GM21737 (cell line): ENCODE measurements around the gene CFAP99.
"Not testable (repeated sequence)": the region's sequence is repeated elsewhere in the genome, so short reads cannot be mapped to it uniquely, and the experiment has no call there.

ENCODE experiments used
- ATAC-seq: cut with Tn5 transposase; IDR thresholded peaks from one replicate; pipeline ENCODE4 v1.9.1; 2021; ENCODE audit warnings: mild to moderate bottlenecking, moderate library complexity; ENCODE audit not compliant: unreplicated experiment

The CFAP99 gene

DNA sequence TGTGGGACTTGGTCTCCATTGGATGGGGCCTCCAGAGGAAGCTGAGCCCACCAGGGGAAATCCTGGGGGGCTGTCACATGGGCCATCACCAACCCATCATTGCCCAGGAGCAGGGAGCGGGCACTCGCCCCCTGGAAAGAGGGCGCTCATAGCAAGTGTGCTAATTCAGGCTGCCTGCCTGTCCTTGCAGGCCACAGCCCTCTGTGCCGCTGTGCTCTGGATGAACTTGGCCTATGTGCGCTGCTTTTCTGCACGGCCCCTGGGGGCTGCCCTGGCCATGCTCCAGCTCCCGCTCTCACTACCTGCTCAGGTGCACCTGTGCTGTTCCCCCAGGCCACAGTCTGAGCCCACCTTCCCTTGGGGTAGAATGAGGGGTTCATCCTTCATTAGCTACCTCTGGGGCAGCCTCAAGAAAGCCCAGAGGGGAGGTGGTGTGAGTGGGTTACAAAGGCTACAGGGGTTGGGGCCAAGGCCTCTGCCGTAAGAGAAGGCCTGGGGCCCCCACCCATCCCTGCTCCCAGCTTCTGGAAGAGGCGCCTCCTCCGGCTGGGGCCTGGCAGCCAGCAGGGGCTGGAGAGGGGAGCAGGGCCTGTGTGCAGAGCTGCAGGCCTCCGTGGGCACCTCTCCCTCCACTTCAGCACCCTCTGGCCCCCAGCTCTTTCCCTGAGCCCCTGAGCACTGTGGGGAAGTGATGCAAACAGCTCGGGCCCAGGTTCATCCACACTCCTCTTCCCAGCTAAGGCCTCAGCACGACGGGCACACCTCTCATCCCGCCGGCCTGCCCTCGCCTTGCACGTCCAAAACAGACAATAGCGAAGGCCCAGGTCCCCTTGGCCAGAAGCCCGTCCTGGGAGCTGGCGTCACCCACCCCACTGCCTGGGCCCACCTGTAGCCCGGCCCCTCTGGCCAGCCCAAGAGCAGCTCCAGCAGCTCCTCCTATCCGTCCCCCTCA, 8.9 kb downstream of the CFAP99 start:
- ATAC-seq, result no peak

DNA sequence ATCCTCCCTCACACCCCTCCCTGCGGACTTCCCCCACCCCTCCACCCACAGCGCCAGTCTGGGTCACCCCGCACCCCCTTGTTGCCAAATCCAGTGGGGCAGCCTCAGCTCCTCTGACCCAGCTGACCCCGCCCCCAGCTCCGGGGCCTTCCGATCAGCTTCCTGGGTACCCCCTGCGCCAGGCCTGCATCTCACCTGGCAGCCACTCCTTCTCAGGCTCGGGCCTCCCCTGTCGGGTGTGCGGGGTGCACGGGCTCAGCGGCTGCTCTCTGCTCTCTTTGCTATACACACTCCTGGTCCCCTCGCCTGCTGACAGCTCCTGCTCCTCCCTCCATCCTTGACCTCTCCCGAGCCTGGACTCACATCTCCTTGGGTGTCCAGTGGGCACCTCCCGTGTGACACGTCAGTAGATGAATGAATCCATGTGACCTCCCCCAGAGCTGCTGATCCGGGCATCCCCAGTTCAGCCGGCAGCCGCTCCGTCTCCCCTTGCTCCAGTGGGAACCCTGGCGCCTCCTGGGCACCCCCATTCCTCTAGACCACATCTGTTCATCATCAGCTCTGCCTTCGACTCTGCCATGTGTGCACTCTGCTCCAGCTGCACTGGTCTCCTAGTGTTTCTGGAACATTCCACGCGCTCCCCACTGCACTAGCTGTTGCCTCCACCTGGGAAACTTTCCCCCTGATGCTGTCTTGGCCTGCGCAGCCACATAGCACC, 9.9 kb downstream of the CFAP99 start:
- no peak for ATAC-seq

DNA sequence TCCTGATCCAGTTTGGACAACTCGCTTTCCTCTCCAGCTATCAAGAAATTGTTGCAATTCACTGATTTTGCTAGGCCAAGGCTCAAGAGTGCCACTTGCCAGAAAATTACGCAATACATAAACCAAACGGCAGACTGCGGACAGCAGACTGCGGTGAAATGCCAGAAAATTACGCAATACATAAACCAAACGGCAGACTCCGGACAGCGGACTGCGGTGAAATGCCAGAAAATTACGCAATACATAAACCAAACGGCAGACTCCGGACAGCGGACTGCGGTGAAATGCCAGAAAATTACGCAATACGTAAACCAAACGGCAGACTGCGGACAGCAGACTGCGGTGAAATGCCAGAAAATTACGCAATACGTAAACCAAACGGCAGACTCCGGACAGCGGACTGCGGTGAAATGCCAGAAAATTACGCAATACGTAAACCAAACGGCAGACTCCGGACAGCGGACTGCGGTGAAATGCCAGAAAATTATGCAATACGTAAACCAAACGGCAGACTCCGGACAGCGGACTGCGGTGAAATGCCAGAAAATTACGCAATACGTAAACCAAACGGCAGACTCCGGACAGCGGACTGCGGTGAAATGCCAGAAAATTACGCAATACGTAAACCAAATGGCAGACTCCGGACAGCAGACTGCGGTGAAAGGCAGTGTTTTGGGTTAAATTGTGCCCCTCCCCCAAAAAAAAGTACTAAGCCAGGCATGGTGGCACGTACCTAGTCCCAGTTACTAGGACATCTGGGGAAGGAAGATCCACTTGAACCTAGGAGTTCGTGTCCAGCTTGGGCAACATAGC, 11.4 kb downstream of the CFAP99 start:
- ATAC-seq, result not testable (repeated sequence)

DNA sequence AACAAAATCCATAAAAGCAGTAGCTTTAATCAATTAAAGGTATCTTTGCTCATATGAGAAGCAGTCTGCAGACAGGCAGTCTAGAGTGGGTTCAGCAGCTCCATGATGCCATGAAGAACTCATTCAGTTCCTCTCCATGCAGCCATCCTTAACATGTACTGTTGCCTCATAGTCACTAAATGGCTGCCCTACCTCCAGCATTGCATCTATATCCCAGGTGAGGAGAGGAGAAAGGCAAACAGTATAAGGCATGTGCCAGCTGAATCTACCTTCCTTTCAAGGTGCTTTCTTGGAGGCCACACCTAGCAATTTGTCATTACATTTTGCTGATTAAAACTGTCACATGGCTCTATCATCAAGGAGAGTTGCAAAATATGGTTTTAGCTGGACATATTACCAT, 13.2 kb downstream of the CFAP99 start:
- no peak for ATAC-seq

DNA sequence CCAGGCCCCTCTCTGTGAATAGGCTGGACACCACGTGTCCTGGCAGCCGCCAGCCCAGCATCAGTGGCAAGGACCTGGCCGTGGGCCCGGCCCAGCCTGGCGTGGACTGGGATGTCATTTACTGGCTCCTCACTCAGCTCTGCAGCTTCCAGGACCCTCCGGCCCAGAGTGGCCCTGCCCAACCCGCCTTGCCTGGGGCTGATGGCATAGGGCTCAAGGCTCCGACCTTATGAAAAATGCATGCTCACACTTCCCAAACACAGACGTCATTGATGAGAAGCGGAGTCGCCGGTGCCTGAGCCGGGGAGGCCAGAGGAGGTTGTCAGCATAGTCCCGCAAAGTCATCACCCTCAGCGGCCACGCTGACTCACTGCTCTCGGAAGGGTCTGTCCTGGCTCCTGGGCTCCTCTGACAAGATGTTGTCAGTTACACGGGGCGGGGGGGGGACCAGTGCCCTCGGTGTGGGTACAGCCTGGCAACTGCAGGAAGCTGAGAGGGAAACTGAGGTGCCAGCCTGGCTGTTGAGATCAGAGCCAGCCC, 14.3 kb downstream of the CFAP99 start:
- no peak for ATAC-seq

DNA sequence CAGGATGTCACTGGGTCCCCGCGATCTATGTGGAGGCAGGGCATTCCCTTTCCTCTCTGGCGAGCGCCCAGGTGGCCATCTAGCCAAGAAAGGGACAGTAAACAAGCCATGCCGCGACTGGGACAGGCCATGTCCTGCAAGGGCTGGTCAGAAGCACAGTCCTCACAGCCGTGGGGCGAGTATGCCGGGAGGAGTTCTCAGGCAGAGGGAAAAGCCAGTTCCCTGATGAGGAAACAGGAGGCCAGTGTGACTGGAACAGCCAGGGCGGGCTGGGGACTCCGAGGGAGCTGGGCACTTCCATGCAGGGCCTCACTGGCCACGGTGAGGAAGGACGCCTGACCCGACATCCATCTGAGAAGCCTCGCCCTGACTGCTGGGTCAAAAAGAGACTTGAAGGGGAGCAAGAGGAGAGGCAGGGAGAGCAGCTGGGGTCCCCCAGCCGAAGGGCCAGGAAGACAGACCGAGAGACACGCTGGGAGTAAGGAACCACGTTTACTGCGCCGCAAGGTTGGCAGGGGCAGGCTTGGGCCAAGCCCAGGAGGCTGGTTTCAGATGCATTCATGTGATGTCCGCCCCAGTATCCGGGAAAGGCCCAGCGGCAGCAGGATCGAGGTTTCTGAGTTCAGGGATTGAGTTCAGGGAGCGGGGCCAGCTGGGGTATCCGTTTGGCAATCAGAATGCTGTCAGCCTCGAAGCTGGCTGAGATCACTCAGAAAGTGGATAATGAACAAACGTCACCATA, 15.0 kb downstream of the CFAP99 start:
- ATAC-seq, result no peak

DNA sequence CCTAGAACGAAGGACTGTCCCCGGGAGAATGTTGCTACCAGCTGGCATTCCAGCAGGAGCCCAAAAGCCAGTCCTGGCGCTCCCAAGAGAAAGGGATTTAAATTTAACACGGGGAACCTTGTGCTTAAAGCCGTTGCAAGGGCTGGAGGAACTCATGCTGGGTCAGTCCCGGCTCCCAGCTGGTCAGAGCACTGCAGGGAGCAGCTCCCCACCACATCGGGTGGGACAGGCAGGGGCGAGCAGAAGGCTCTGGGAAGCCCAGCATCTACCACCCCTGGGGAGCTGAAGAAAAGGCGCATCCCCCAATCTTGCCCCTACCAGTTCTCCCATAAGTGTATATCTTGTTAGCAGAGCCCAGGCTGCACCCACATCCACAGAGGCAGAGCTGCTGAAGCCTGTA, 15.7 kb downstream of the CFAP99 start:
- no peak for ATAC-seq

DNA sequence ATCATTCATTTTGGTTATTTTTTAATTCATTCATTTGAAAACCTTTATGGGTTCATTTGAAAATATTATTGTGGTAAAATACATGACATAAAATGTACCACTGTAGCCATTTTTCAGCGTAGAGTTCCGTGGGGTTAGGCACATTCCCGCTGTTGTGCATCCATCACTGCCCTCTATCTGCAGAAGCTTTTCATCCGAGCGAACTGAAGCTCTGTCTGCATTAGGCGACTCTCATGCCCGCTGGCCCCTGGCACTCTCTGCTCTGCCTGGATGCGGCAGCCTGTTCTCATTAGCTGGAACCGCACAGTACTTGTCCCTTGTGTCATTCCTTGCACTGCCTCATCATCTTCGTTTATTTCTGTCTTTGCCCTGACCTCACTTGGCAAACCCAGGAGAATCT, 17.5 kb downstream of the CFAP99 start:
- ATAC-seq, result no peak

DNA sequence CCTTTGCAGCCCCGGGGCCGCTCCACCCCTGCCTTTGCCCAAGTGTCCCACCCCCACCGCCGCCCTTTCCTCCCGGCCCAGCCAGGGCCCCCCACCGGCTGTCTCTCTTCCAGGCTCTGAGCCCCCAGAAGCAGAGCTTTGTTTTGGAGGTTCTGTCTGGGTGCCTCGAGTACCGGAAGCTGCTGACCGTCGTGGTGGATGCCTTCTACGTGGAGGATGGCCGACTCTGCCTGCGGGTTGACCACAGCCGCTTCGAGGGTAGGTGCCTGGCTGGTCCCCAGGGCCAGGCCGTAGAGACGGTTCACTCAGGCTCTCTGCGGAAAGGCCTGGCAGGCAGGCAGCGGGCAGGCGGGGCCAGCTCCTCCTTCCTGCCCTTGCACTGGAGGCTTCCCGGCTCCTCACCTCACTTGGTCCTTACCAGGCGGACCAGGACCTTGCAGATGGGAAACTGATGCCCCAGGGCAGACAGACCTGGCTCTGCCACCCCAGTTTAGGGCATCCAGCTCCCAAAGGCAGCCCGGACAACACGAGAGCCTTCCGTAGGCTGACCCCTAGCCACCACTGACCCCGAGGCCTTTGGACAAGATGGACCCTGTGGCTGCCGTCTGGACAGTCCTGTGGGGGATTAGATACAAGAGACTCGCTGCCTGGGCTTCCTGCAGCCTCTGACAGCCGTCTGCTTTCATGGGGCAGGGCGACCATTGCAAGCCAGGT, 18.2 kb downstream of the CFAP99 start:
- no peak for ATAC-seq

DNA sequence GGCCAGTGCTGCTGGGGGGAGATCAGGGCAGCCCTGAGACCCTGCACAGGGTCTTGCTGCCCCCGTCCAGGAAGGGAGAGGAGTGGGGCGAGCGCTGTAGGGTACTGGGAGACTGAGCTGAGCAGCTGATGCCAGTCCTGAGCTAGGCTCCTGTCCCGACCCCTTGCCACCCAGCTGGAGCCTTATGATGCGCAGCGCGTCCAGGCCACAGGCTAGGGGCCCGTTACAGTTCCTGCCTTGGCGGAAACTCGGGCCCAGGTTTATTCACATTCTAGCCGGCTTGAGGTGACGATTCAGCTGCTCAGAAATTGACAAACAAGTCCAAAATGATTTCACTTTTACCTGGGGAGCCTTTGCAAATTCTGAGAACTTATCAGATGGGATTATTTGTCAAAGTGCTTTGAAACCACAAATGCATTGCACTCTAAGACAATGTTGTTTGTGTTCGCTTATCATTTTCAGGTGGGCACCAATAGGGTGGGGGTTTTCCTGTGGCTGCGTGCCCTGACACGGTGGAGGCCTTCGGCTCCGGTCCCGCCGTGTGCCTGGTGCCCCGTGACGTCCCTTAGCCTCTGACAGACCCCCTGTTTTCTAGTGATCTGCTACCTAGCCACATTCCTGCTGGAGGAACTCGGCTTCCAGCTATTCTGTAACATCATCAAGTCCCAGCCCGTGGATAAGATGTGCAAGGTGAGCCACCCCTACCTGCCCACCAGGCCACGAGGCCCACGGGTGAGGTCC, 18.9 kb downstream of the CFAP99 start:
- ATAC-seq, result no peak

DNA sequence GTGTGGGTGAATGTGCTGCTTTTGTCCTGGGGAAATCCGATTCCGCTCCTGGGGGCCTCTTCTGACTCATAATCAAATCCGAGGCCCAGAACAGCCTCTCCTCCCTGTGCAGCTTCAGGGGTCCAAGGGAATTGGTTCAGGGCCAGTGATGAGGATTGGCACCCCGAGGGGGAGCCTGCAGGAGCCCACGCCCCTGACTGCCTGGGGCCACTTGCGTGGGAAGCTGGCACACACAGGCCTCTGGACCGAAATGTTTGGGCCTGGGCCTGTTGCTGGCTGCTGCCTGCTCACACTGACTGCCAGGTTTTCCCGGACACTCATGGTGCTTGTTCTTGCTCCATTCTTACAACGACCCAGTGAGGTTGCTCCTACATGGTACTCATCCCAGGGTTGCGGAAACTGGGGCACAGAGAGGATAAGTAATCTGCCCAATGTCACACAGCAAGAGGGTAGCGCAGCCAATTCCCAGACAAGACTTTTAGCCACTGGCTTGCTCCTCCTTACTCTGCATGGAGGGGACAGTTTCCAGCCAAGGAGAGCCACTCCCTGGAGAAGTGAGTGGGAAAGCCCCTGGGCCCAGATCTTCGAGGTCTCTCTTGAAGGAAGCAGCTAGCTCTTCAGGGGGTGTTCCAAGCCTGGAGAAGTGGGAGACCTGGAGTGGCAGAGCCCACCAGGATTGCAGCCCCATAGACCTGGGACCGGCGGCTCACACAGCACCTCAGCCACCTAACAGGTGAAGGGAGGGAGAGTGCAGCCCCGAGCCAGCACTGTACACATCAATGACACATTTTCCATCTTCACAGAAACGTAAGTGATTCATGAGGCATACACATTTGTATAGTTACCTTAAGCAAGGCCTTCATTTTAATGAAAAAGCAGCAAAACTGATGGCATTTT, 20.3 kb downstream of the CFAP99 start:
- ATAC-seq, result no peak

DNA sequence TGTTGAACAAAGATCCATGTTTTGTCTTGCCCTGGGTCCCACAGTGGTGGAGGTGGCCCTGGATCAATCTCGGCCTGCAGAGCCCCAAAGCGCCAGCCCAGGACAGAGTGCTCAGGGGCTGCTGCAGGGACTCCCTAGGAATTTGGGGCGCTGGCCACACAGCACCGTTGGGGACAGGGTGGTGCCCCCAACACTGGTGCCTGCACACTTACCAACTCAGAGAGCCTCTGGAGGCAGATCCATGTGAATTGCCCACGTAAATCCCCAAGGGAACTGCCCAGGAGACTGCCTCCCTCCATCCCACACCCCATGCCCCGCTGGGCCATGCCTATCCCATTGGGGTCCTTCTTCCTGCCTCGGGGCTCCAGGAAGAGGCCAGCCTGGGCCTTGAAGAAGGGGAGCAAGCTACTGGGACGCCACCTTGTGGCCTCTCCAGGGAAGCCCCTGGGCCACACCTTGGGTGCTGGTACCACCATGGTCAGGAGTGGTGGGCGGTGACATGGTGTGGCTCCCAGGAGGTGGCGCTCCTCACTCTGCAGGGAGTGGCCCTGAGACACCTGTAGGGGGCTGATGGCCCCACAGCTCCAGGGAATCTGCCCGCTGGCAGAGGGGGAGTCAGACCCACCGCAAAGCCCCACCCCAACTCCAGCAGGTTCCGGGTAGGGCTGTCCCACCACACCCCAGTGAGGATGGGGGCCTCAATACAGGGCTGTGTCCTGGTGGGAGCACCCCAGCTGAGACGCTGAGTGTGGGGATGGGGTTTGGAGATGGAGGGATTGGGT, 22.8 kb downstream of the CFAP99 start:
- peak; percentile 70 for ATAC-seq

DNA sequence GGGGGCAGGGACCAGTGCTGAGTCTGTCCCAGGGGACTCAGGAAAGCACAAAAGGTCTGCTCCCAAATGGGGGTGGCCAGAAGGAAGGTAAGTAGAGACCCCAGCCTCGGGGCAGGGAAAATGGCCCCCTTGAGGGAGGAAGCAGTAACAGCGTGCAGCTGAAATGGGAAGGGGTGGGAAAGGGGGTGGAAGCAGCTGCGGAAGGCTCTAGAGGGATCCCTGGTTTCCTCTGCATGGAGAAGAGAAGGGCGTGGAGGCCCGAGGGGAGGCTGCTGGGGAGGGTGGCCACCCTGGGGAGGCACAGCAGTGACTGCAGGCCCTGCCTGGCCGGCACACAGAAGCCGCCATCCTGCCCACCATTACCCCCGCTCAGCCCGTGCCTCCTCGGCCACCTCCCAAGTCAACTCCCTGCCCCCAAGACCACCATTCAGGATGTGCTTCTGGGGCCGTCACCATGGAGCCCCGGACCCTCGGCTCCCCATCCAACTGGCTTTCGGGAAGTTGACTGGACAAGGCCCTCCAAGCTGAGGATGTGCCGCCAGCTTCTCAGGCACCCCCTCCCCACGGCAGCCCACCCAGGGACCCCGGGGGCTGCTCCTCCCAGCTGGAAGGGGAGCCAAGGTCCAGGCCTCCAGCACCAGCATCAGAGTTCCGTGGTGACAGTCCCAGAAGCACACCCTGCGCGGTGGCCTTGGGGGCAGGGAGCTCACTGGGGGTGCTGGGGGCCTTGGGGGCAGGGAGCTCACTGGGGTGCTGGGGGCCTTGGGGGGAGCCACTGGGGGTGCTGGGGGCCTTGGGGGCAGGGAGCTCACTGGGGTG, 23.6 kb downstream of the CFAP99 start:
- no peak for ATAC-seq

DNA sequence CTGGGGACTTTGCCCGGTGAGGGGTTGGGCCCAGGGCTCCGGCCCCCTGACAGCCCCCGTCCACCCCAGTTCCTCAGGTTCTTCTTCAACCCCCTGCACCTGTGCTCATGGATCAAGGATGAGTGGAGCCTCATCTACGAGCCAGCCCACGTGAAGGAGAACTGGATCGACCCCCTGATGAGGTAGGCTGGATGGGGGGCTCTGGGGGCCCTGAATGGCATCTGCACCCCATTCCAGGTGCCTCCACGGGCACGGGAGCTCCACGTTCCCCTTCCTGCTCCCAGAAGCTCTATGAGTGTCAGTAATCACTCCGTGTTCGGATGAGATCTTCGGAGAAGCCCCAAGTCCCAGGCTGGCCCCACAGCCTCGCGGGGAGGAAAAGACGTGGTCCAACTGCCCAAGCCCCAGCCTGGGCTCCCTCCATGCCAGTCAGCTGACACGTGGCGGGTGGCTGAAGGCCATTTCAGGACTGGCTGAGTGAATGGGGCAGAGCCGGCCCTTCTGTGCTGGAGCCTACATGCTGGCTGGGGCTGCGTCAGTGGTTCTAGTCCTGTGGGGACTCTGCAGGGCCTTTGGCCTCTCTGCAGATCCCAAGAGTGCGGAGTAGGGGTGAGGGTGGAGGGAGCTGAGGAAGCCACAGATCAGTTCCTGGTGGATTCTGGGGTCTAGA, 24.4 kb downstream of the CFAP99 start:
- no peak for ATAC-seq

DNA sequence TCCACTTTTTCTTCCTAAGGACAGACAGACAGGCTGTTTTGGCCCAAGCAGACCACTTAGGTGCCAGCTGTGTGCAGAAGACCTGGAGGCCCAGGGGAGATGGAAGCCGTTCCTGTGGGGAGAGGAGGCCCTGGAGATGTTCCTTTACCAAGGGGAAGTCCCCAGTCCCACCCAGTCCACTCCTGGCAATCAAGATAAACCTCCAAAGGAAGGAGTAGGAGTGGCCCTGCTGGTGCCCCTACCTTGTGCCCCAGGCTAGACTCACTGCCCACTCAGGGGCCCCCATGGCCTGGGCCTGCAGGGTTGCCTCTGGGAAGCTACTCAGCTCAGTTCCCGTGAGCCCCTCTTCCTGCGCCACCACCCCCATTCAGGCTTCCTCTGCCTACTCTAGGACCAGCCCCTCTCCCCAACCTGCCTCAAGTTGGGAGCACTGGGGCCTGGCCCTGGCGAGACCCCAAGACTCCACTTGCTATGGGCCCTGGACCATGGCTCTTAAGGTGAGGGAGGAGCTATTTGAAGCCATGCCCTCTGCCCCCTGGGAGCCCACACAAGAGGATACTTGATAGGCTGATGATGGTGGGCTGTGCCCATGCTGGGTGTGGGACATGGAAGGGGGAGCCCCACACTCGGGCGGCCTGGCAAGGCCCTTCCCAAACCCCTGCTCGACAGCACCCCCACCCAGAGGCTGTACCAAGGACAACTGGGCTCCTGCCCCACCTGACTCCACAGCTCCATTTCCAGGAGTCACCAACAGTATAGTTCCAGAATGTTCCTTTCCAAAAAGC, 25.4 kb downstream of the CFAP99 start:
- no peak for ATAC-seq
